Measurements from ENCODE around the gene SEC14L2. TPM values are rescaled to one million over a fixed set of nuclear protein-coding genes. Genes with fewer than 3 reads are reported as not detected.
A peak's percentile ranks its signal among the peaks of the same experiment; 100 is the strongest.

The SEC14L2 gene
- total RNA-seq, 1 donor from 2014 or later = 20.6 TPM

GRCh38 chr22:30416403-30416802 lies 19.6 kb downstream of the SEC14L2 start:
- no peak overlapping the region for H3K27ac ChIP-seq
- H3K4me1 ChIP-seq = peaks cover 5% of the 10 kb centered on the region
- TF ChIP-seq CTCF (IDR thresholded peaks at IDR 0.05) = no peak
- TF ChIP-seq POLR2AphosphoS5 (IDR thresholded peaks at IDR 0.05; ENCODE audit: insufficient read depth in 1 of 2, low read depth in 1 of 2) = no peak
- TF ChIP-seq POLR2A (IDR thresholded peaks at IDR 0.05) = no peak
- H3K27me3 ChIP-seq = no peaks in the 10 kb centered on the region
- DNase-seq (ENCODE audit: extremely low spot score in 2 of 2) = no peak
- no peak overlapping the region for H3K4me3 ChIP-seq
- intact Hi-C loops (cut with DNase I) = no loop called here
- H3K36me3 ChIP-seq = peaks cover 0 to 62% of the 10 kb centered on the region in 2 donors
- no peaks in the 10 kb centered on the region for H3K9me3 ChIP-seq

- no peak overlapping the region for H3K27ac ChIP-seq
- H3K36me3 ChIP-seq = peaks cover 0 to 57% of the 10 kb centered on the region in 2 donors
These were observed 20.0 kb downstream of the SEC14L2 start for GRCh38 chr22:30416837-30417236.

GRCh38 chr22:30420347-30421125 lies 23.7 kb downstream of the SEC14L2 start:
- peaks cover 0 to 44% of the 10 kb centered on the region in 2 donors for H3K36me3 ChIP-seq
- intact Hi-C loops (cut with DNase I) = no loop called here
- H3K4me3 ChIP-seq = no peak overlapping the region
- no peaks in the 10 kb centered on the region for H3K9me3 ChIP-seq
- no peak overlapping the region for H3K27ac ChIP-seq
- TF ChIP-seq POLR2A (IDR thresholded peaks at IDR 0.05) = no peak
- no peak for TF ChIP-seq CTCF (IDR thresholded peaks at IDR 0.05)
- no peak for TF ChIP-seq POLR2AphosphoS5 (IDR thresholded peaks at IDR 0.05; ENCODE audit: insufficient read depth in 1 of 2, low read depth in 1 of 2)
- peaks cover 32% of the 10 kb centered on the region for H3K4me1 ChIP-seq
- no peaks in the 10 kb centered on the region for H3K27me3 ChIP-seq
- no peak for DNase-seq (ENCODE audit: extremely low spot score in 2 of 2)

More at GRCh38 chr22:30416837-30417236, 20.0 kb downstream of the SEC14L2 start:
- H3K27me3 ChIP-seq = no peaks in the 10 kb centered on the region
- H3K4me1 ChIP-seq = peaks cover 5% of the 10 kb centered on the region
- intact Hi-C loops (cut with DNase I) = no loop called here
- DNase-seq (ENCODE audit: extremely low spot score in 2 of 2) = no peak
- H3K4me3 ChIP-seq = no peak overlapping the region
- no peak for TF ChIP-seq POLR2A (IDR thresholded peaks at IDR 0.05)
- TF ChIP-seq POLR2AphosphoS5 (IDR thresholded peaks at IDR 0.05; ENCODE audit: insufficient read depth in 1 of 2, low read depth in 1 of 2) = no peak
- TF ChIP-seq CTCF (IDR thresholded peaks at IDR 0.05) = no peak
- H3K9me3 ChIP-seq = no peaks in the 10 kb centered on the region

GRCh38 chr22:30421695-30422480 lies 25.1 kb downstream of the SEC14L2 start:
- DNase-seq (ENCODE audit: extremely low spot score in 2 of 2) = no peak
- H3K9me3 ChIP-seq = no peaks in the 10 kb centered on the region
- peak overlapping the region; percentile 94 for H3K27ac ChIP-seq
- intact Hi-C loops (cut with DNase I) = no loop called here
- H3K4me1 ChIP-seq = peaks cover 42% of the 10 kb centered on the region
- no peaks in the 10 kb centered on the region for H3K27me3 ChIP-seq
- peak overlapping the region in 1 of 2 donors; percentile 56 for H3K4me3 ChIP-seq
- peaks cover 0 to 34% of the 10 kb centered on the region in 2 donors for H3K36me3 ChIP-seq
- no peak for TF ChIP-seq POLR2A (IDR thresholded peaks at IDR 0.05)
- no peak for TF ChIP-seq POLR2AphosphoS5 (IDR thresholded peaks at IDR 0.05; ENCODE audit: insufficient read depth in 1 of 2, low read depth in 1 of 2)
- no peak for TF ChIP-seq CTCF (IDR thresholded peaks at IDR 0.05)
